ENCODE measurements around the gene STK32C. TPM values are rescaled to one million over a fixed set of nuclear protein-coding genes. Genes with fewer than 3 reads are reported as not detected.

STK32C gene
- total and polyA plus RNA-seq, 10 of the 15 experiments (the other 5 are each of a cell fraction or from before 2014, with no cell fraction given): 1.5 to 18.1 (median 6.4) TPM

GRCh38 chr10:132176623-132177500 lies 130.9 kb downstream of the STK32C start (continued):
- no peak for TF ChIP-seq ZNF687 (IDR thresholded peaks at IDR 0.05)
- no peak for TF ChIP-seq NFYB (IDR thresholded peaks at IDR 0.05; ENCODE audit: insufficient read depth, low read depth, low read length)
- no peak for TF ChIP-seq DPF2 (IDR thresholded peaks at IDR 0.05)
- no peak for TF ChIP-seq NFXL1 (IDR thresholded peaks at IDR 0.05; ENCODE audit: borderline replicate concordance)
- TF ChIP-seq TCF7 (IDR thresholded peaks at IDR 0.05; ENCODE audit: borderline replicate concordance): no peak
- no peak for TF ChIP-seq NR2F1 (conservative IDR thresholded peaks at IDR 0.05)
- no peak for TF ChIP-seq CREM (IDR thresholded peaks at IDR 0.05; ENCODE audit: low read depth)

- in situ Hi-C loops (cut with MboI): no loop called here
- H3K9ac ChIP-seq (ENCODE audit: control insufficient read depth, insufficient read depth, low read length): no peak overlapping the region
- POLR2A ChIA-PET: no interaction called here
- FAIRE-seq (no peak), DNase-seq (ENCODE audit: low read depth, low spot score) (no peak), ATAC-seq (no peak)
- no peak overlapping the region for H3K27ac ChIP-seq (ENCODE audit: control insufficient read depth, insufficient read depth)
- BruUV-seq (replicated peaks): no TSS peak
- H3K4me2 ChIP-seq (ENCODE audit: control insufficient read depth, insufficient read depth): no peak overlapping the region
- no peaks in the 10 kb centered on the region for H3K79me2 ChIP-seq (ENCODE audit: control insufficient read depth, insufficient read depth, low read length)
- H4K20me1 ChIP-seq (ENCODE audit: control insufficient read depth, insufficient read depth): no peaks in the 10 kb centered on the region
- TF ChIP-seq PML (IDR thresholded peaks at IDR 0.05; ENCODE audit: low read length): no peak
- TF ChIP-seq DPF2 (IDR thresholded peaks at IDR 0.05): no peak
- TF ChIP-seq HDAC2 (IDR thresholded peaks at IDR 0.05): no peak
- no peak for TF ChIP-seq GABPA (IDR thresholded peaks at IDR 0.05; ENCODE audit: low read depth)
- 15% methylated on average over 16 of the region's 16 CpGs for WGBS (ENCODE audit: insufficient coverage, insufficient replicate concordance, low lambda C conversion rate, missing lambda C conversion rate)
- H3K4me1 ChIP-seq (ENCODE audit: control insufficient read depth, insufficient read depth, low read length): no peaks in the 10 kb centered on the region
- CTCF ChIA-PET: no interaction called here
- SMC1A ChIA-PET (ENCODE audit: uncharacterized antibody, unreplicated experiment): no interaction called here
- H3K4me3 ChIP-seq: no peak overlapping the region
- RAD21 ChIA-PET (ENCODE audit: unreplicated experiment): no interaction called here
- intact Hi-C loops (cut with micrococcal nuclease; ENCODE audit: unreplicated experiment): no loop called here
- H2AFZ ChIP-seq (ENCODE audit: control insufficient read depth, low read depth, low read length): no peak overlapping the region
- no peaks in the 10 kb centered on the region; the same call in 2 of the 3 replicates for H3K9me3 ChIP-seq (replicated peaks; ENCODE audit: control insufficient read depth, insufficient read depth, low read length)
- no peaks in the 10 kb centered on the region for H3K36me3 ChIP-seq (ENCODE audit: control insufficient read depth in 2 of 2, insufficient read depth in 2 of 2, low read length in 1 of 2)
- H3K27me3 ChIP-seq (replicated peaks in 1 of 2; ENCODE audit: control insufficient read depth in 2 of 2, insufficient read depth in 2 of 2, low read length in 1 of 2): no peaks in the 10 kb centered on the region
Measured at GRCh38 chr10:132175907-132176581, 131.7 kb downstream of the STK32C start.

Measured in GM12878 (cell line).